Retinal pigment epithelial cell (primary cell): Measurements from ENCODE around the gene SELENOF.

Source experiments
- DNase-seq: peaks from one replicate; pipeline ENCODE4 v3.0.0-alpha.2; 2010; ENCODE audit warnings: low read depth
- H3K4me3 ChIP-seq: 2 replicates; pipeline ENCODE4 v1.5.1; 2011; ENCODE audit warnings: mild to moderate bottlenecking, low read length, control low read depth, moderate library complexity
- CTCF ChIP-seq: conservative IDR thresholded peaks from 2 replicates; pipeline ENCODE4 v1.5.1; 2011; ENCODE audit warnings: low read depth, low read length, control low read depth, inconsistent platforms

SELENOF gene

GRCh38 chr1:86861424-86861823 lies 52.5 kb downstream of the SELENOF start:
- no peak for TF ChIP-seq CTCF

GRCh38 chr1:86860424-86860823 lies 53.5 kb downstream of the SELENOF start:
- no peak overlapping the region for H3K4me3 ChIP-seq
- DNase-seq = no peak
- TF ChIP-seq CTCF = no peak

More at GRCh38 chr1:86861424-86861823, 52.5 kb downstream of the SELENOF start:
- H3K4me3 ChIP-seq = no peak overlapping the region
- DNase-seq = no peak

GRCh38 chr1:86860020-86860419 lies 53.9 kb downstream of the SELENOF start:
- no peak for TF ChIP-seq CTCF
- no peak overlapping the region for H3K4me3 ChIP-seq
- no peak for DNase-seq

- DNase-seq = no peak
- TF ChIP-seq CTCF = no peak
- no peak overlapping the region for H3K4me3 ChIP-seq
Observed at GRCh38 chr1:86858524-86859261, 55.2 kb downstream of the SELENOF start.

GRCh38 chr1:86856196-86856595 lies 57.7 kb downstream of the SELENOF start:
- TF ChIP-seq CTCF = no peak
- DNase-seq = no peak
- no peak overlapping the region for H3K4me3 ChIP-seq

- no peak overlapping the region for H3K4me3 ChIP-seq
- TF ChIP-seq CTCF = no peak
- no peak for DNase-seq
Observed at GRCh38 chr1:86854352-86854751, 59.6 kb downstream of the SELENOF start.

GRCh38 chr1:86852782-86853408 lies 61.0 kb downstream of the SELENOF start:
- DNase-seq = no peak
- no peak overlapping the region for H3K4me3 ChIP-seq
- TF ChIP-seq CTCF = no peak
